ENCODE measurements around the gene MYO5B.
A peak's percentile ranks its signal among the peaks of the same experiment; 100 is the strongest.

MYO5B gene

DNA sequence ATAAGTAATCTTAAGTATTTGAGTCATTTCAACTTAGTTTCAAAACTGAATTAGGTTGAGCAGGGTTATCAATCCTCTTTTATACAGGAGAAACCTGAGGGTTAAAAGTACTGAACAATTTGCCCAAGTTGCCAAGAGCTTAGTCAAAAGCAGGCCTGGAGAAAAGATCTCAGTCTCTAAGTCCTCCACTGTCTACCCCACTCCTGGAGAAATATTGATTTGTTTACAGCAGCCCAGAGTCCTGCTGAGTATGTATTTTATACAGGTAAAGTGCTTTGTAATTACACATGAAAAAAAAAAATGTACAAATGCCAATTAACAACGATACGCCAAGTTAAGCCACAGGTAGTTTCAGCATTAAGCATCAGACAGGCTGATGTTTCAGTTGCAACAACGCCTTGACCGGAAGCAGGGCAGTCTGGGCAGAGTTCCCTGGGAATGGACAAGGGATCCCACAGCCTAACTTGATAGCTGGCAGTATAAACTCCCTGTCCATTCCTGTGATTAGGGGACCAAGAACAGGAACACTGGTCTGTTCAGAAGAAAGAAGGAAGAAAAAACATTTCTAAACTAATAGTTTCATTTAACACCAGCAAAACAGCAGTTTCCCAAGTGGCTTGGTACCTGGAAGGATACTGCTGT, 132.9 kb downstream of the MYO5B start:
- no peak for DNase-seq

DNA sequence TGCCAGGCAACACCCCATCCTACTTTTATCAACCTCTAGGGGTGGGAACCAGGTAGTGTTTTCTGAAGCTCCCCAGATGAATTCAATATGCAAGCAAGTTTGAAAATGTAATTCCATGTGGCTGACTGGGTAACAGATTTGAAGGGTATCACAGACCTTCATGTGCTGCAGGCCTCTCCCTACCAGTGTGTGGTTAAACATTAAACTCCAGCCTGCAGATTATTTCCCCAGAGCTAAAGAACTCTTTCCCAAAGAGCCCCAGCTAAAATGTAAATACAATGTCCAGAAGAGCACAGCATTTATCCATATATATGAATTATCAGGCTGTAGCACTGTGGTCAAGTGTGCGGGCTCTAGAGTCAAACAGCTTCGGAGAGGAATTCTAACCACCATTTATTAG, 134.1 kb downstream of the MYO5B start:
- no peak for DNase-seq

DNA sequence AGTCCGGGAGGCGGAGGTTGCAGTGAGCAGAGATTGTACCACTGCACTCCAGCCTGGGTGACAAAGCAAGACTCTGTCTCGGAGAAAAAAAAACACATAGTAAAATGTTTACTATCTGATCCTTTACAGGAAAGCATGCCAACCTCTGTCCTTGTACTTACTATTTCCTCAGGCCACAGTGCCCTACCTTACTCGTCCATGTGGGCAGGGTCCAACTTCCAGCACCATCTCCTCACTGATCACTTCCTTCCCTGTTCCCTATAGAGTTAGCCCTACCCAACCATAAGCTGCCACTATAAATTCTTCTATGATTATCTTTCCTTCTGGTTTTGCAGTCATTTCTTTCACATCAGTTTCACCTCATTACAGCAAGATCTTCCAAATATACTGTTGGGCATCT, 136.2 kb downstream of the MYO5B start:
- DNase-seq, result no peak

DNA sequence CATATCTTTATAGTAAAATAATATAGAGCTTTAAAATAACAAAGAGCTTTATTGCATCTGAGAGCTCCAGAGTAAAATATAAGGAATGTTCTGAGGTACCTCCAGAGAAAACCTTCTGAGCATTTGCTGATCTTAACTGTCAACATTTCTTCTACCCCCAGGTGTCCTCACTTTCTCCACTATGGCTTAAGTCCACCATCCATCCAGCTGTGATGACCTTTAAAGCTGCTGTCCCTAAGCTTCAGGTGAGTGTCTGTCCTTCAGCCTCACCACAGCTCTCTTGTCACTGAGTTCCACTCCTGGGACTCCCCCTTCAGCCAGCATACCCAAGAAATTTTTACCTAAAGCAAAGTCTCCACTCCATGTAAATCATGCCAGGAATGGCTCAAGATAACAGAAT, 137.9 kb downstream of the MYO5B start:
- DNase-seq, result no peak

GRCh38 chr18:50056185-50056584, 138.8 kb downstream of the MYO5B start:
- DNase-seq, result no peak

DNA sequence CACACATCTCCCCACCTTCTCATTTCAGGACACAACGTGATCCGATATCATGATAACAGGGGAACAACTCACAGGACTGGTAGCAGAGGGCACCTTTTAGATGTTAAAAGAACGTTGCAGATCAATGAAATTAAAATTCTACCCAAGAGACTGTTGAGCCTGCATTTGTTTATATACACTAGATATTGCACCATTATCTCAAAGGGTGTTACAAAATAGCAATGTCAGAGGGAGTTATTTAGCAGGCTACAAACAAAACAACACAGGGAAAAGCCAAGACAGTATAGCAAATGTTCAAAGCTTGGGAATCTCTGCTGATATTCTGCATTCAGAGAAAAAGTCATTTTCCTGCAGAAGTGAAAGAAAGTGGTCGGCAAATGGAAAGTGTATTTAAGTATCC, 139.5 kb downstream of the MYO5B start:
- no peak for DNase-seq

GRCh38 chr18:50053111-50053510, 141.8 kb downstream of the MYO5B start:
- no peak for DNase-seq

GRCh38 chr18:50051288-50051687, 143.7 kb downstream of the MYO5B start:
- DNase-seq, result no peak

GRCh38 chr18:50045126-50045525, 149.8 kb downstream of the MYO5B start:
- no peak for DNase-seq

- DNase-seq, result no peak
Measured at GRCh38 chr18:50044402-50044801, 150.5 kb downstream of the MYO5B start.

DNA sequence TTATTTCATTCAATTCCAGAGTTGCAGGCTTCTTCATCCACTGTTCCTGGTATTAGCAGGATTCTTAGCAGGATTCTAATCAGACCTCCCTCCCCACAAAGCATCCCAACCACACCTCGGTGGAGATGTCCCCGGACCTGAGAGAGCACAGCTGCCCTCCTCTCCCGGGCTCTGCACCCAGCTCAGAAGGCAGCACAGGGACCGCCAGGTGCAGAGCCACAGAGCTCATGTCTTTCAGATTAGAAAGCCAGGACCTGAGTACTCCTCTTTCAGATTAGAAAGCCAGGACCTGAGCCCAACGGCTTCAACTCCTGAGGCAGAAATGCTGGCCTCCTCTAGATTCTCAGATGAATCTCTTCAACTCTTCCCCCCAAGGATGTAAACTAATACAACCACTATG, 152.3 kb downstream of the MYO5B start:
- DNase-seq, result no peak

- DNase-seq, result no peak
Measured at GRCh38 chr18:50039746-50040145, 155.2 kb downstream of the MYO5B start.

GRCh38 chr18:50038448-50038847, 156.5 kb downstream of the MYO5B start:
- no peak for DNase-seq

DNA sequence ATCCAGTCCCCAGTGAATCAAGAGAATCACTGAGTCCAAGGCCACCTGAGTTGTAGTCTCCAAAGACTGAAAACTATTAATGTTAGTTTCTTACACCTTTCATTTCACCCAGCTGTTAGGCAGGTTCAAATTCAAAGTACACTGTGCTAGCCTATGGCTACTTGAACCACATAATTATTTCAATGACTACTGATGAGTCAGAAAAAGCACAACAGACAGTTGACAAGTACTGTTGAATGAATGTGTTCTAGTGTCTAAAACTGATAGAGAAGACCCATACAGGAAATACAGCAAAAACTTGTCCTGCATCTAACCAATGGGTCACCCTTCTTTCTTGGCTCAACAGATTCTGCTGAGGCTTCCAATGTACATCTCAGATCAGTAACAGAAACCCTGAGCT, 160.9 kb downstream of the MYO5B start:
- DNase-seq, result no peak

DNA sequence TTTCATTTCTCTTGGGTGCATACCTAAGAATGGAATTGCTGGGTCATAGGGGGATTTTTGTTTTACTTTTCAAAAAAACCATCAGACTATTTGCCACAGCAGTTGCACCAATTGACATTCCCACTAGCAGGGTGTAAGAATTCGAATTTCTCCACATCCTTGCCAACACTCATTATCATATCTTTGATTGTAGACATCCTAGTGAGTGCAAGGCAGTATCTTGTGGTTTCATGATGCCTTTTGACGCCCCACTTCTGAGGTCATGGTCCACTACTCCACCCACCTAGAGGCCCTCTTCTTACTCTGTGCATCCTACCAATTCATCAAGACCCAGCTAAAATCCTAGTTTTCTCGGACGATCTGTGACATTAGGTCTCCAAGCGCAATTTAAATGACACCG, 161.9 kb downstream of the MYO5B start:
- DNase-seq, result no peak

DNA sequence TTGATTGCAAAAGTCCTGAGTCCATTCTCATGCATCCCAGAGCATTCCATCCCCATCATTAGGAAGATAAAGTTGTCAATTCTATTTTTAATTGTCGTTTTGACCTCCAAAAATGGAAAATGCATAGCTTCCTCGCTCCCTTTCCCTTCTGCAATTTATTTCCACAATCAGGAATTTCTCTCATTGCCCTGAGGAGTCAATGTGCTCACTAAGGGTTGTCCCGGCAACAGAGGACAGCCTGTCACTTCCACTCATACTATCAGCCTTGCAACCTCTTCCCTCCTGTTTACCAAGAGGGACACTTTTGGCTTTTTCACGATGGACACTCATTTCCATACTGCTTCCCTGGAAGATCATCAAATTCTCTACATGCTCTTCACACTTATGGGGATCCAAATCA, 164.8 kb downstream of the MYO5B start:
- no peak for DNase-seq

DNA sequence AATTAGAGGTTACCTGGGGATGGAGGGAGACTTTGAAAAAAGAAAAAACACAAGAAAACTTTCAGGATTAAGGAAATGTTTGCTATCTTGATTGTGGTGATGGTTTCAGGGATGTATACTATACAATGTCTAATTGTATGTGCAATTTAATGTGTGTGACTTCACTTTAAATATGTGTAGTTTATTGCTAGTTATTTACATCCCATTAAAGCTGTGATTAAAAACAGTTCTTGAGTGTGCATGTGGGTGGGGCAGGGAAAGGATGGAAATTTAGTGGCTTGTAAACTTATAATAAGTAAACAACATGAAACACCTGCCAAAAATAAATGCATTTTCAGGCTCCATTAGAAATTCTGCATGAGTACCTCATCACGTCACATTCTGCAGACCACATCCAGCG, 167.0 kb downstream of the MYO5B start:
- DNase-seq, result no peak

DNA sequence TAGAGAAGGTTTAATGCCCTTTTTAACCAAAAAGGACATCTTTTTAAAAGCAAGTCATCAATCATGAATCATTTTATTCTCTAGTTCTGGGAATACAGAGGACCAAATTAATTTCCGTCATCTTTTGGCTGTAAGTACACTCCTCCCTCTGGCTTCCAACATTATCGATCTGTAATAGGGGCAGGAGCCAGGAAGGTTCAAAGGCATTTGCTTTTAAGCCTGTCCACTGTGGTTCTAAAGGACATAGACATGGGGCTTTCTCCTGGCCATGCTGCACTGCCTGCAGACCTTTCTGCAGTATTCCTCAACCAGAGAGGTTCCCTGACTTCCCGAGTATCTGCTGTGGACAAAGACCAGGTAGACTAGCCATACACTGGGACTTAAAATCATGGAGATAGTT, 170.5 kb downstream of the MYO5B start:
- no peak for DNase-seq

DNA sequence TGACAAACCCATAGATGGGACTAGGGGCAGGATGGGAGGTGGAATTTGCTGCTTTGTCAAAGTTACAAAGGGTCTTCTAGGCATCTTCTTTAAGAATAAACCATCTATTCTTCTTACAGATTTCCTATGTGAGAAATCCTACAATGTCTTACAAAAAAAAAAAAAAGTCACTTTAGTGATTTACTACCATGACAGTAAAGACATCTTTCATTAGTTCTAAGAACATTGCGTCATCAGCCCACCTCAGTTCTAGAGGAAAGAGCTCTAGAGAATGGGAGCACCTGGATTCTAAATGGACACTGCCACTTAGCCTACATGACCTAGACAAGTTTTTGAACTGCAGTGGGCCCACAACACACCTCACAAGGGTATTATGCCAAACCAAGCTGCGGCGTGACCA, 172.0 kb downstream of the MYO5B start:
- no peak for DNase-seq

DNA sequence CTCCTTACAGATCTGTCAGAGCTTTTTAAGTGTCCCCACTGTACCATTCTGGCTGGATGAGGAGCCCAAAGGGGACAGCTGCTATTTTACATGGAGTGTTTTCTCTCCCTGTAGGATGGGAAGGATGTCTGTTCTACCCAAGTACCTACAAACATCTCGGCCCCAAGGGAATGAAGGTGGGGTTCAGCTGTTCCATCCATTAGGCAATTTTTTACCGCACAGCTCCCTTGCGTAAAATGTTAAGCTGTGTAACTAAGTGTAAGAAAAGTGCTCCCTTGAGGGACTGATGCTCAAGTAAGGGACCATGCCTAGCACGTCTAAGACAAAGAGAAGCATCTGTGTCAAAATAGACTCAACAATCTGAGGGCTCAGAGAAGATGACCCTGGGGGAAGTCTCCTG, 180.3 kb downstream of the MYO5B start:
- DNase-seq, result no peak

- DNase-seq, result no peak
Measured at GRCh38 chr18:50013363-50014138, 181.4 kb downstream of the MYO5B start.

DNA sequence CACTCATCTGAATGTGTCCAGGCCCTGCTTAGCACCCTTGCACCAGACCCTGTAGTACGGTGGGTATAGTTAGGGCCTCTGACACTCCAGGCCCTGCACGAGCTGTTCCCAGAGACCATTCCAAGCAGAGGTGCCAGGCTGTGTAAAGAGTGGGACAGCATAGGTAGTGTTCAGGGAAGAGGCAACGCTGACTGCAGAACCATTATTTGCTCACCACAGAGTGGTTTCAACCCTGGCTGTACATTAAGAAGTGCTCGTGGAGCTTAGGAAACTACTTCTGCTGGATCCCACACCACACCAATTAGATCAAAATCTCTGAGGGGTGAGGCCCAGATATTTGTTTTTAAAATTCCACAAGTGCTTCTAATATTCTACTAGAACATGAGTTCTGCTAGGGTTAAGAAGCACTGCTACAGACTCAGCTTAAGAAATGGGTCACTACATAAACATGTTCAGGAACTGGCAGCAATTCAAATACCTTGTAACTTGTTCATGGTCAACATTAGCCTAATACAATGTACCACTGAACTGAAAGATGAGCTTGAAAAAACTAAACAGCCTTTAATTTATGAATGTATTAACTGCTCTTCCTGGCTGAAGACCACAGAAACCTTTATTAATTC, 183.0 kb downstream of the MYO5B start:
- no peak for DNase-seq

DNA sequence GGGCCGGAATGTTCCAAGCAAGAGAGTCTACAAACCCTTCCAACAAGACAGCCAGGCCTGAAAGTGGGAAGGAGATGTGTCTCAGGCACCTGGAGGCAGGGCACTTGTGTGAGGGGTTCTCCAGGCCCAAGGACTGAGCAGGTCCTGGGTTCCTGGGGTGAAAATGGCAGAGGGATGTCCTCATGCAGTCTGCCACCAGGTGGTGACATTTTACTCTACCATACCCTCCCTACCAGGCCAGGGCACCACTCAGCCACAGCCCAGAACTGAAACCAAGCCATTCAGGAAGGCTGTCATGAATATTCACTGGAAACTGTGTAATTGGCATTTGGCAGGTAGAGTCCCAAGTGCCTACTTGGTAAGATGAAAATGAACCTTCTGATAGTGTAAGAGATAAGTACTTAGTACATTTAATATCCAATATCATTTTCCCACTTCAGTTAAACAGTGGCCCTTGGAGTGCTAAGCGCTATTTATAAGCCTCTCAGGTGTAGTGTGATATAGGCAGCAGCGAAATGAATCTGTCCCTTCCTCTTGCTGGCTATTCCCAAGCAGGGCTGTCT, 185.1 kb downstream of the MYO5B start:
- DNase-seq, result peak; percentile 11

DNA sequence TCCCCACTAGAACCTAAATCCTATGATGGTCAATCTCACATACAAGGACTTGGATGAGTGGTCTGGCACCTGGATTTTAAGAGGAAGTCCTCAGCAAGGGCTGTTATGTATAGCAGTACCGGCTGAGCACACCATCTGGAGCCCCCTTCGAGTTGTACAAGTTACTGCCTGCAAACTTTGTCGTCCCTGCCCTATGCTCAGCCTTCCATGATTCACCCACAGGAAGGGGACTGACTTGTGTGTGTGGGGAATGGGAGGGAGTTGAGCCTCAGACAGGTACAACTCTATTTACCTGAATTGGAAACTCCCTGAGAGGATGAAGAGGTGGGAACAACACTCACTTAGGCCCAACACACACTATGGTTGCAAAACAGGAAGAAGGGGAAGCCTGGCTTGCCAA, 186.6 kb downstream of the MYO5B start:
- no peak for DNase-seq
